Measurements from ENCODE around the gene LY6G5B.

Gene LY6G5B, protein sequence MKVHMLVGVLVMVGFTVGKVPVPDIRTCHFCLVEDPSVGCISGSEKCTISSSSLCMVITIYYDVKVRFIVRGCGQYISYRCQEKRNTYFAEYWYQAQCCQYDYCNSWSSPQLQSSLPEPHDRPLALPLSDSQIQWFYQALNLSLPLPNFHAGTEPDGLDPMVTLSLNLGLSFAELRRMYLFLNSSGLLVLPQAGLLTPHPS

DNA sequence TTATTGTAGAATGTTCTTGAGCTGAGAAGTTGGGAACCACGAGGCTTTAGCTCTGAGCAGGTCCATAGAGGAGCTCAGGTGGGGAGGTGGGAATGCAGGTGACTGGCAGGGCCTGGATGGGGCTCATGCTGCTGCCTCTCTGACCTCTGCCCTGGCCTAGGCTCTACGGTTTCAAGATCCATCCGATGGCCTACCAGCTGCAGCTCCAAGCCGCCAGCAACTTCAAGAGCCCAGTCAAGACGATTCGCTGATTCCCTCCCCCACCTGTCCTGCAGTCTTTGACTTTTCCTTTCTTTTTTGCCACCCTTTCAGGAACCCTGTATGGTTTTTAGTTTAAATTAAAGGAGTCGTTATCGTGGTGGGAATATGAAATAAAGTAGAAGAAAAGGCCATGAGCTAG is at the start of gene LY6G5B:
Gene LY6G5B (plus strand): TSS at position 301 of the 400 bp plus-strand sequence. CDS start 975 bp downstream, outside the sequence.
- DNase-seq: no peak

DNA sequence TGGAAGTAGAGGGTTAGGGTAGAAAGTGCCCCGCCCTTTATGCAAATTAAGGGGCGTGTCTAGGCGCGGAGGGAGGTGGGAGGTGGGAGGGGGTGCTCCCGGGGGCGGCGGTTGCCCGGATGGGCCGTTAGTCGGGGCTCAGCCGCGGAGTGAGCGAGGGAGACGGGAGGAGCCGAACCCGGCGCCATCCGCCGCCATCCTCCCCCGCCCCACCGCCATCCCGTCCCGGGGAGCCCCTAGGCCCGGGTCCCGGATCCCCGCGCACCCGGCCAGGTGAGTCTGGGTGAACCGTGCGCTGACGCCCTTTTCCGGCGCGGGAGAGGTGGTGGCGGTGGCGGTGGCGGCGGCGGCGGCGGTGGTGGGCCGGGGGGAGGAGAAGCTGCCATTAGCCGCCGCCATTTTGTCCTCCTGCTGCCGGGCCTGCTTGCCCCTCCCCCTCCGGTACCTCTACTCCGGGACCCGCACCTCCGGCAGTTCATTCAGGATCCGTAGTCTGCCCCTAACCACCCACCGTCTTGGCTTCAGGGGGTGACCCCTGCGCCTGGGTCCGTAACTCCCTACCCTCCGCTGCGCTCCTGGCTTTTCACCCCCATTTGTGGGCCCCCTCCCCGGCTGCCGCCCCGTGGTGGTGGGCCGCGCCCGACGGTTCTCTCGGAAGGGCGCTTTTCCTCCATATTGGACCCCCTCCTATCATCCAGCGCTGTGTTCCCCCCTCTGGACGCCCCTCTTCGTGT is 49.0 kb upstream of the LY6G5B start, which contains the start of gene PRRC2A:
Gene PRRC2A (plus strand): TSS at position 130 of the 734 bp plus-strand sequence. CDS start 2,075 bp downstream, outside the sequence.
- DNase-seq: peak; percentile 93

- no peak for DNase-seq
Observed at GRCh38 chr6:31621320-31621939, 48.3 kb upstream of the LY6G5B start.

GRCh38 chr6:31621991-31622390 is 47.8 kb upstream of the LY6G5B start:
- no peak for DNase-seq

DNA sequence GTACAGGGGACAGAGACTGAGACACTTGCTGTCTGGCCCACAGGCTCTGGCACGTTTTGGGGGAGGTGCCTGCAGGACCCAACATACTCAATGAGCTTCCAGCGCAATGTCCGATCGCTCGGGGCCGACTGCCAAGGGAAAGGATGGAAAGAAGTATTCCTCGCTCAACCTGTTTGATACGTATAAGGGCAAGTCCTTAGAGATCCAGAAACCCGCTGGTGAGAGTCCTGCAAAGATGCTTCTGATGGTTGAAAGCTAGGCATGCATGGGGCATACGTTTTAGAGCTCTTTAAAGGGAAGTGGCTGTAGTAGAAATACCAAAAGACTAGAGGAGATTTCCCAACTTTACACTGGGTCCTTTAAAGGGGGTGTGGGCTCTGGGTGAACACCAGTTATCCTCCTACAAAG is 47.1 kb upstream of the LY6G5B start:
- DNase-seq: no peak

- no peak for DNase-seq
Observed at GRCh38 chr6:31624070-31624469, 45.7 kb upstream of the LY6G5B start.

DNA sequence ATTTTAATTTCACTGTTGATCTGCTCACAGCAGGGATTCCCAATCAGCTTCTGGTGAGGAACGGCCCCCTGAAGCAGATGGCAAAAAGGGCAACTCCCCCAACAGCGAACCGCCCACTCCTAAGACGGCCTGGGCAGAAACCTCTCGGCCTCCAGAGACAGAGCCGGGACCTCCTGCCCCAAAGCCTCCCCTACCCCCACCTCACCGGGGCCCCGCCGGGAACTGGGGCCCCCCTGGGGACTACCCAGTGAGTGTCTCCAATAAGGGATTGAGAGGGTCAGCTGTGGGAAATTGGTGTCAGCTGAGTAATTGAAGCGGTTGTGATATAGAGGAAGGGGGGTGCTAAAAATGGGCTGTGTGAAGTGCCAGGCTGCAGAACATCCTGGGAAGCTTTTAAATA is 42.8 kb upstream of the LY6G5B start:
- DNase-seq: no peak

DNA sequence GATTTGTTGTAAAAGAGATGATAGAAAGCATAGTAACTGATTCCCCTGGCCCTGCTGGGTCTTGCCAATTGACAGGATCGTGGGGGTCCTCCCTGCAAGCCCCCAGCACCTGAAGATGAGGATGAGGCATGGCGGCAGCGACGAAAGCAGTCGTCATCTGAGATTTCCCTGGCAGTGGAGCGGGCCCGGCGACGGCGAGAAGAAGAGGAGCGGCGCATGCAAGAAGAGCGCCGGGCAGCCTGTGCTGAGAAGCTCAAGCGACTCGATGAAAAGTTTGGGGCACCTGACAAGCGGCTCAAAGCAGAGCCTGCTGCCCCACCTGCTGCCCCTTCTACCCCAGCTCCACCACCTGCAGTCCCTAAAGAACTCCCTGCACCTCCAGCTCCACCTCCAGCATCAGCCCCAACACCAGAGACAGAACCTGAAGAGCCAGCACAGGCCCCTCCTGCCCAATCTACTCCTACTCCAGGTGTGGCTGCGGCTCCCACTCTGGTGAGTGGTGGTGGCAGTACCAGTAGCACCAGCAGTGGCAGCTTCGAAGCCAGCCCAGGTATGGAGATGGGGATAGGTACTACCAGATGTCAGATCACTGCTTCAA is 42.0 kb upstream of the LY6G5B start:
- no peak for DNase-seq

GRCh38 chr6:31629014-31629413 is 40.8 kb upstream of the LY6G5B start:
- DNase-seq: no peak

DNA sequence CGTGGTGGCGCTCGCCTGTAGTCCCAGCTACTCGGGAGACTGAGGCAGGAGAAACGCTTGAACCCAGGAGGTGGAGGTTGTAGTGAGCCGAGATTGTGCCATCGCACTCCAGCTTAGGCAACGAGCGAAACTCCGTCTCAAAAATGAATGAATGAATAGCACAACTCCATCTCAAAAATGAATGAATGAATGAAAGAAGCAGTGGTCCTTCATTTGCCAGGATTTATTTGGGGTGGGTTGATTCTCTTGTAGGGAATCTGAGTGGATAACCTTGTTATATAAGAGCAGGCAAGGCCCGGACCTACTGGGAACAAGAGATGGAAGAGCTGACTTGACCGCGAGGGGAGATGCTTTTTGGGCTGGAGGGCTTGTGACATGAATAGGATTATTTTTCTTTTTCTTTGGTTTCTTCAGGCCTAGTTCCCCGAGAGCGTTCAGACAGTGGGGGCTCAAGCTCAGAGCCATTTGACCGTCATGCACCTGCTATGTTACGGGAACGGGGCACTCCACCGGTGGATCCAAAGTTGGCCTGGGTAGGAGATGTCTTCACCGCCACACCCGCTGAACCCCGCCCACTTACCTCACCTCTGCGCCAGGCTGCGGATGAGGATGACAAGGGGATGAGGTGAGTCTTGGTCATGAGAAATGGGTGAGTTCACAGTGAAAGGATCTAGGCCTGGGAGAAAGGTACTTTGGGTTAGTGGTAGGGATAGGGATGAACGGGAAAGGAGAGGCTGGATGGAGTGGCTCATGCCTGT is 39.4 kb upstream of the LY6G5B start:
- DNase-seq: no peak

- DNase-seq: no peak
Observed at GRCh38 chr6:31631209-31631608, 38.6 kb upstream of the LY6G5B start.

DNA sequence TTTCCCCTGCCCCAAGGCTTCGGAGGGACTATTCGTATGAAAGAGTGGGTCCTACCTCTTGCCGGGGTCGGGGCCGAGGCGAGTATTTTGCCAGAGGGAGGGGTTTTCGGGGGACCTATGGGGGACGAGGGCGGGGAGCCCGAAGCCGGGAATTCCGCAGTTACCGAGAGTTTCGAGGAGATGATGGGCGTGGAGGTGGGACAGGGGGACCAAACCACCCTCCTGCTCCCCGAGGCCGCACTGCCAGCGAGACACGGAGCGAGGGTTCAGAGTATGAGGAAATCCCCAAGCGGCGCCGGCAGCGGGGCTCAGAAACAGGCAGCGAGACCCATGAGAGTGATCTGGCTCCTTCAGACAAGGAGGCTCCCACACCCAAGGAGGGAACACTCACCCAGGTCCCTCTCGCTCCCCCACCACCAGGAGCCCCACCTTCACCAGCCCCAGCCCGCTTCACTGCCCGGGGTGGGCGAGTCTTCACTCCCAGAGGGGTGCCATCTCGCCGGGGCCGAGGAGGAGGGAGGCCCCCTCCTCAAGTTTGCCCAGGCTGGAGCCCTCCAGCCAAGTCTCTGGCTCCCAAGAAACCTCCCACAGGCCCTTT is 38.0 kb upstream of the LY6G5B start:
- DNase-seq: no peak

DNA sequence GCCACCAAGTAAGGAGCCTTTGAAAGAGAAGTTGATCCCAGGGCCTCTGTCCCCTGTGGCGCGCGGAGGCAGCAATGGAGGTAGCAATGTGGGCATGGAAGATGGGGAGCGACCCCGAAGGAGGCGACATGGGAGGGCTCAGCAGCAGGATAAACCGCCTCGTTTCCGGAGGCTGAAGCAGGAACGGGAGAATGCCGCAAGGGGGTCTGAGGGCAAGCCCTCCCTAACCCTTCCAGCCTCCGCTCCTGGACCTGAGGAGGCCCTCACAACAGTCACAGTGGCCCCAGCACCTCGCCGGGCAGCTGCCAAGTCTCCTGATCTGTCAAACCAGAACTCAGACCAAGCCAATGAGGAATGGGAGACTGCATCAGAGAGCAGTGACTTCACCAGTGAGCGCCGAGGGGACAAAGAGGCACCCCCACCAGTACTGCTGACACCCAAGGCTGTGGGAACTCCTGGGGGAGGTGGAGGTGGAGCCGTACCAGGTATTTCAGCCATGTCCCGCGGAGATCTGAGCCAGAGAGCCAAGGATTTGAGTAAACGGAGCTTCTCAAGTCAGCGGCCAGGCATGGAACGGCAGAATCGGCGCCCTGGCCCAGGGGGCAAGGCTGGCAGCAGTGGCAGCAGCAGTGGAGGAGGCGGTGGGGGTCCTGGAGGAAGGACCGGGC is 37.4 kb upstream of the LY6G5B start:
- no peak for DNase-seq

DNA sequence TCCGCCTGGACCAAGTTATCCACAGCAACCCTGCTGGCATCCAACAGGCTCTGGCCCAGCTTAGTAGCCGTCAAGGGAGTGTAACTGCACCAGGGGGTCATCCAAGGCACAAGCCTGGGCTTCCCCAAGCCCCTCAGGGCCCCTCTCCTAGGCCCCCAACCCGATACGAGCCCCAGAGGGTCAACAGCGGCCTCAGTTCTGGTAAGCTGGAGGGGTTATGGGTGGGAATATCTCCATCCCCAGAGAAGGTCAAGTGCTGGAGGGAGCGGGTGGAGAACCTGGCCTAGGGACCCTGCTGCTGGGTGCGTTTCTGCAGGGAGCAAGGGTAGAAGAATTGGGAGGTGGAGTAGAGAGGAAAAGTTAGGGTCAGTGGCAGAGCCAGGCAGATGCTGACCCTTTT is 36.3 kb upstream of the LY6G5B start:
- no peak for DNase-seq

DNA sequence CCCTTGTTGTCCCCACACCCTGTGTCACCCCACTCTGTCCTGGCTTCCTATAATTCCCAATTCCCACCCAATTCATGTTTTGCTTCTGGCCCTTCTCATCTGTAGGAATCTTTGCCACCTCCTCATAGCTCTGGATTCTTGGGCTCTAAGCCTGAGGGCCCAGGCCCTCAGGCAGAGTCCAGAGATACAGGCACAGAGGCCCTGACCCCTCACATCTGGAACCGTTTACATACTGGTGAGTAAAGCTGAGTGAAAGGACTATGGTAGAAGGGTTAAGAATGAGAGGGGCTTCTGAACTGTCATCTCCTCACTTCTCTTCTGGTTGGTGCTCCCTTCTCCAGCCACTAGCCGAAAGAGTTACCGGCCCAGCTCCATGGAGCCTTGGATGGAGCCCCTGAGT is 35.6 kb upstream of the LY6G5B start:
- DNase-seq: no peak

DNA sequence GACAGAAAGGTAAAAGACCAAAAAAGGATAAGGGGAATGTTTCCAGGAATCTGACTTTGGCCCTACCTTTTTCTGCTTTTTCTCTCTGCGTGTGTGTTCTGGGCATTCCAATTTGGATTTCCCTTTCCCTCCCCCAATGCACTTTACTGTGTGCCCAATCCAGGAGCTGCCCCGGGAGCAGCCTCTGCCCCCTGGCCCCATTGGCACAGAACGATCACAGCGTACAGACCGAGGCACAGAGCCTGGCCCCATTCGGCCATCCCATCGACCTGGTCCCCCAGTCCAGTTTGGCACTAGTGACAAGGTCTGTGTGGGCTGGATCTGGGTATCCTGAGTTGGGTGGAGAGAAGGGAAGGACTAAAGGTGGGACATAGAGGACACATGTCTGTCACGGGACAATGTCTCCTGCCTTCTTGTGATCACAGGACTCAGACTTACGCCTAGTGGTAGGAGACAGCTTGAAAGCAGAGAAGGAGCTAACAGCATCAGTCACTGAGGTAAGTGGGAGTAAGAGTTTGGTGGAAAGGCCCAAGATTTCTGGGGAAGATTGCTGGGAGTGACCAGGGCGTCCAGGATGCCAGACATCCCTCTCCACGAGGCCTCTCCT is 34.7 kb upstream of the LY6G5B start:
- no peak for DNase-seq

DNA sequence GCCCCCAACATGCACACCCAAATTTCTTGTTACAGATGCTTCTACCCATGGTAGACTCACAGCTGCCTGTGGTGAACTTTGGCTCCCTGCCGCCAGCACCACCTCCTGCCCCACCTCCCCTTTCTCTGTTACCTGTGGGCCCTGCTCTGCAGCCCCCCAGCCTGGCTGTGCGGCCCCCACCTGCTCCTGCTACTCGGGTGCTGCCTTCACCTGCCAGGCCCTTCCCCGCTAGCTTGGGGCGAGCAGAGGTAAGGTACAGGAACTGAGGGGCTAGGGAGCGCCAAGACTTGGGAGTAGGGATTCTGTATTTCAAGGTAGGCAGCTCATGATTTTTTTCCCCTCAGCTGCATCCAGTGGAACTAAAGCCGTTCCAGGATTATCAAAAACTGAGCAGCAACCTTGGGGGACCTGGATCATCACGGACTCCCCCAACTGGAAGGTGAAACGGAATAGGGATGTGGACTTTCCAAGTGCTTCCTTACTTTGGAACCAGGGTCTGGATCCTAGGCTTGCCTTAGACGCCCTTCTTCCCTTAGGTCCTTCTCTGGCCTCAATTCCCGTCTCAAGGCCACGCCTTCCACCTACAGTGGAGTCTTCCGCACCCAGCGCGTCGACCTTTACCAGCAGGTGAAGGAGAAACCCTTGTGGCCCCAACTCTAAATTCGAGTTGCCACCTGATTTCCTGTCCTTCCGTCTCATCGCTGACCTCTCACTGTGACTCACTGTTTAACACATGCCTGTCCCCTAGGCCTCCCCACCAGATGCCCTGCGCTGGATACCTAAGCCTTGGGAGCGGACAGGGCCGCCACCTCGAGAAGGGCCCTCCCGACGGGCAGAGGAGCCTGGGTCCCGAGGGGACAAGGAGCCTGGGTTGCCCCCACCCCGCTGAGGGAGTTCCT is 32.8 kb upstream of the LY6G5B start:
- no peak for DNase-seq

GRCh38 chr6:31639043-31639442 is 30.7 kb upstream of the LY6G5B start:
- no peak for DNase-seq

- DNase-seq: no peak
Observed at GRCh38 chr6:31639449-31639861, 30.3 kb upstream of the LY6G5B start.

DNA sequence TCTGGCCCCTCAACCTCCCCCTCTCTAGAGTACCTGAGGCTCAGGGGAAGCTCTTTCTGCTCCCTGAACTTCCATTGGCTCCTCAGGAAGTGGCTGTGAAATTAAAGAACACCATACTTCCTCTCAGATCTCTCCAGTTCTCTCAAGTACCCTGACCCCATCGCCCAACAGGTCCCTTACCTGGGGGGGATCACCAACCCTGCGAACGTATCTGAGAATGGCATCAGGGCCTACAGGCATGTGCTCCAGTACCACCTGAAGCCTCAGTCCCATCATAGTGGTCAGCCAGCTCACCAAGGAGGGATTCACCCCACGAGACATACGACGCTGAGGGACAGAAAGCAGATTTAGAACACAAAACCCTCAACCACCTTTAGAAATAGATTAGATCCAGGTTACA is 29.2 kb upstream of the LY6G5B start:
- DNase-seq: no peak

Measured in stimulated activated CD4-positive, alpha-beta T cell treated with anti-CD3 and anti-CD28 coated beads, Interleukin-4, amount 100 ng/mL, for 1 hour (primary cell).